Gastroesophageal sphincter (tissue), 4 donors: Measurements from ENCODE around the gene TGFBR3L. TPM values are rescaled to one million over a fixed set of nuclear protein-coding genes. Genes with fewer than 3 reads are reported as not detected.

ENCODE experiments used
- ATAC-seq: fragments of 150-250 bp; one replicate; pipeline ENCODE4 v1.9.1; 2016; ENCODE audit warnings: mild to moderate bottlenecking, moderate library complexity
- H3K27ac ChIP-seq, 4 donors: fragments of 200-600 bp; sonication (generic) in 3 of 4; 1 replicate in 3 of 4; 2 replicates in 1 of 4; pipeline ENCODE4 v1.5.1; 2016 to 2019
- H3K27me3 ChIP-seq: fragments of 200-600 bp; sonication (generic); one replicate; pipeline ENCODE4 v1.5.1; 2019
- H3K36me3 ChIP-seq, 2 donors: fragments of 200-600 bp; sonication (generic); one replicate each; pipeline ENCODE4 v1.5.1; 2019; ENCODE audit warnings: control low read depth in 1 of 2
- H3K4me1 ChIP-seq, 3 donors: fragments of 200-600 bp; sonication (generic); 1 replicate in 2 of 3; 2 replicates in 1 of 3; pipeline ENCODE4 v1.5.1; 2016 to 2019; ENCODE audit warnings: control low read depth in 2 of 3
- H3K4me3 ChIP-seq, 2 donors: fragments of 200-600 bp; sonication (generic); one replicate each; pipeline ENCODE4 v1.5.1; 2019; ENCODE audit warnings: mild to moderate bottlenecking in 1 of 2, moderate library complexity in 1 of 2
- H3K9me3 ChIP-seq, 3 donors: fragments of 200-600 bp; sonication (generic); one replicate each; pipeline ENCODE4 v1.5.1; 2017 to 2019; ENCODE audit warnings: control low read depth in 2 of 3
- EP300 ChIP-seq: sonication (generic); formaldehyde crosslinking; IDR thresholded peaks from one replicate; pipeline ENCODE4 v1.6.1; 2017; ENCODE audit warnings: antibody characterized with exemption, mild to moderate bottlenecking
- POLR2A ChIP-seq, 2 donors: fragments of 450-650 bp; IDR thresholded peaks; one replicate each; pipeline ENCODE4 v1.6.1; 2017; ENCODE audit warnings: antibody characterized with exemption in 2 of 2, mild to moderate bottlenecking in 2 of 2, moderate library complexity in 1 of 2
- POLR2AphosphoS5 ChIP-seq: sonication (generic); formaldehyde crosslinking; IDR thresholded peaks from one replicate; pipeline ENCODE4 v1.6.1; 2017; ENCODE audit warnings: antibody characterized with exemption
- WGBS, 2 donors: methylation state at CpG; one replicate each; pipeline ENCODE4 v1.1.5; 2018; ENCODE audit warnings: low coverage in 1 of 2; 5-methylcytosine and 5-hydroxymethylcytosine counted together
- total RNA-seq, 4 donors: library from RNA; depleted of rRNA; stranded (reverse); fragments of >200 nt; gene quantifications; one replicate each; pipeline ENCODE4 v1.1.0, GENCODE V29; 2016
- TF ChIP-seq, protein P1 (sequence below), 4 experiments: fragments of 200-600 bp in 2 of 4; fragments of 450-650 bp in 2 of 4; sonication (generic) in 1 of 4; IDR thresholded peaks; one replicate each; pipeline ENCODE4 v1.5.1; 2017 to 2019; ENCODE audit warnings: antibody characterized with exemption in 4 of 4, mild to moderate bottlenecking in 2 of 4, moderate library complexity in 2 of 4

TGFBR3L gene
- total RNA-seq, 4 donors from 2014 or later: 2.8 to 8.5 (median 5.4) TPM

DNA sequence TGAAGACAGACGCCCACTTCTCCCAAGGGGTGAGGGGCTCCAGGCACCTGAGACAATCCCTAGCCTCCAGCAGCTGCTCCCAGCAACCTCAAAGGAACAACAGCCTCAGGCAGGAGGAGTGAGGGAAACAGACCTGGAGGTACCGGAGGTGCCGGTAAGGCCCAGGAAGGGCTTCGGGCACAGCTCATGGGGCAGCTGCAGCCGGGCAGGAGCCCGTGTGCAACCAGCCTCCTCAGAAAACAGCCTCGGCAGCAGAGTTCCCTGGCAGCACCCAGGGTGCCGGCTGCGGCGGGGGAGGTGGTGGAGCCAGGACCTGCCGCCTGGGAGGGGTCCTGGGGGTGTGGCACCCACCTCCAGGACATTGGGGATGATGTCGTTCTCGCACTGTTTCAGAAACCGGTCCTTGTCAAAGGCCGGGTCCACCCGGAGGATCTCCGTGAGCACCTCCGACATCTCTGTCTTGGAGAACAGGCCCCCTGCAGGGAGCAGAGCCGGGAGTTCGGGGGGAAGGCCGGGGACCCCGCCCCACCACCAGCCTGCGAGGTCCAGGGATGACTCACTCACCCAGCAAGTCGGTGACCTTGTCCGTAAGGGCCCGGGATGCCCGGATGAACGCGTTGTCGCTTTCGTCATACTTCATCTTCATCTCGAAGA is 17.8 kb downstream of the TGFBR3L start:
- H3K27ac ChIP-seq: peak overlapping the region in 3 of 4 donors; percentile 94 to 97 (median 94)
- TF ChIP-seq EP300: no peak
- TF ChIP-seq, protein P1, sequence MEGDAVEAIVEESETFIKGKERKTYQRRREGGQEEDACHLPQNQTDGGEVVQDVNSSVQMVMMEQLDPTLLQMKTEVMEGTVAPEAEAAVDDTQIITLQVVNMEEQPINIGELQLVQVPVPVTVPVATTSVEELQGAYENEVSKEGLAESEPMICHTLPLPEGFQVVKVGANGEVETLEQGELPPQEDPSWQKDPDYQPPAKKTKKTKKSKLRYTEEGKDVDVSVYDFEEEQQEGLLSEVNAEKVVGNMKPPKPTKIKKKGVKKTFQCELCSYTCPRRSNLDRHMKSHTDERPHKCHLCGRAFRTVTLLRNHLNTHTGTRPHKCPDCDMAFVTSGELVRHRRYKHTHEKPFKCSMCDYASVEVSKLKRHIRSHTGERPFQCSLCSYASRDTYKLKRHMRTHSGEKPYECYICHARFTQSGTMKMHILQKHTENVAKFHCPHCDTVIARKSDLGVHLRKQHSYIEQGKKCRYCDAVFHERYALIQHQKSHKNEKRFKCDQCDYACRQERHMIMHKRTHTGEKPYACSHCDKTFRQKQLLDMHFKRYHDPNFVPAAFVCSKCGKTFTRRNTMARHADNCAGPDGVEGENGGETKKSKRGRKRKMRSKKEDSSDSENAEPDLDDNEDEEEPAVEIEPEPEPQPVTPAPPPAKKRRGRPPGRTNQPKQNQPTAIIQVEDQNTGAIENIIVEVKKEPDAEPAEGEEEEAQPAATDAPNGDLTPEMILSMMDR (IDR thresholded peaks at IDR 0.05): no peak
- H3K4me3 ChIP-seq: no peak overlapping the region
- H3K4me1 ChIP-seq: peaks cover 11 to 61% (median 38%) of the 10 kb centered on the region in 3 donors
- no peaks in the 10 kb centered on the region for H3K27me3 ChIP-seq
- WGBS, 2 donors: 83 to 90% methylated on average over 2 to 7 of the region's 32 CpGs
- H3K36me3 ChIP-seq: peaks cover 0 to 75% of the 10 kb centered on the region in 2 donors
- H3K9me3 ChIP-seq: no peaks in the 10 kb centered on the region
- ATAC-seq: no peak

DNA sequence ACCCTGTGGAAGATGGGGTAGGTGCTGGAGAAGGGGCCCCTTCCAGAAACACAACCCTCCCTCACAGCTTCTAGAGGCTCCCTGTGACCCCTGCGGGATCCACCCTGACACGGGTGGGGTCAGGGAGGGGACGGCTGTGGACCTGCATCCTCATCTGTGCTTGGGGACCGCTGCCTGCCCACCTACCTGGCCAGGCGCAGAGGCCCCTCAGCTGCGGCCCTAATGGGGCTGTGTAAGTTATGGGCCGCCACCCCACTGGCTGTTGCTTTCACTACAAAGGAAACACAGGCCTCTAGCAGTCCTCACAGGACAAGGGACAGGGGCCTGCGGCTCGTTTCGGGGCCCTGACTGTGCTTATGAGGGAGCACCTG is 18.3 kb downstream of the TGFBR3L start:
- peak overlapping the region in 3 of 4 donors; percentile 94 to 97 (median 94) for H3K27ac ChIP-seq
- no peaks in the 10 kb centered on the region for H3K9me3 ChIP-seq
- H3K36me3 ChIP-seq: peaks cover 0 to 80% of the 10 kb centered on the region in 2 donors
- no peaks in the 10 kb centered on the region for H3K27me3 ChIP-seq
- ATAC-seq: no peak
- H3K4me1 ChIP-seq: peaks cover 6 to 56% (median 32%) of the 10 kb centered on the region in 3 donors
- no CpG with 5 or more reads among the region's 10 CpGs for WGBS, 2 donors
- no peak overlapping the region for H3K4me3 ChIP-seq
- TF ChIP-seq EP300 (no peak), POLR2AphosphoS5 (no peak), POLR2A (IDR thresholded peaks at IDR 0.05) (no peak)
- TF ChIP-seq, protein P1 (IDR thresholded peaks at IDR 0.05): no peak

DNA sequence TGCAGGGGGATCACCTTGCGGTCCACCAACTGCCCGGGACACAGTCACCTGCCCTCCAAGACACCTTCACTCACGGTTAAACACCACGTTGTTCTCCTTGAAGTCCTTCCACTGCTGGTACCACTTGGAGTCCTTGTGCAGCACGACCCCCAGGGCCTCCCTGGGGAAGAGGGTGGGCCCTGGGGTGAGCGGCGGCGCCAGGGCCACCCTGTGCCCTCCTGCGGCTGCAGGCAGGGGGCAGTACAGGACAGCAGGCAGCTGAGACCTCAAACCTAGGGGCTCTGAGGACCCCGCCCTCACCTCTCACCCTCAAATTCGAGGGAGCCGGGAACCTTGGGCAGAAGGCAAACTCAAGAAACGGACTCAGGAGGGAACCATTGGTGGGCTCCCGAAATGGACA is 18.8 kb downstream of the TGFBR3L start:
- H3K27me3 ChIP-seq: no peaks in the 10 kb centered on the region
- no peaks in the 10 kb centered on the region for H3K9me3 ChIP-seq
- WGBS, 2 donors: 80 to 88% methylated on average over 3 of the region's 14 CpGs
- H3K27ac ChIP-seq: peak overlapping the region in 3 of 4 donors; percentile 94 to 97 (median 94)
- H3K36me3 ChIP-seq: peaks cover 0 to 85% of the 10 kb centered on the region in 2 donors
- peaks cover 3 to 56% (median 27%) of the 10 kb centered on the region in 3 donors for H3K4me1 ChIP-seq
- TF ChIP-seq EP300 (no peak), POLR2AphosphoS5 (no peak), POLR2A (IDR thresholded peaks at IDR 0.05) (no peak)
- TF ChIP-seq, protein P1 (IDR thresholded peaks at IDR 0.05): peak in 1 of 4 experiments; percentile 34
- H3K4me3 ChIP-seq: no peak overlapping the region
- ATAC-seq: no peak

DNA sequence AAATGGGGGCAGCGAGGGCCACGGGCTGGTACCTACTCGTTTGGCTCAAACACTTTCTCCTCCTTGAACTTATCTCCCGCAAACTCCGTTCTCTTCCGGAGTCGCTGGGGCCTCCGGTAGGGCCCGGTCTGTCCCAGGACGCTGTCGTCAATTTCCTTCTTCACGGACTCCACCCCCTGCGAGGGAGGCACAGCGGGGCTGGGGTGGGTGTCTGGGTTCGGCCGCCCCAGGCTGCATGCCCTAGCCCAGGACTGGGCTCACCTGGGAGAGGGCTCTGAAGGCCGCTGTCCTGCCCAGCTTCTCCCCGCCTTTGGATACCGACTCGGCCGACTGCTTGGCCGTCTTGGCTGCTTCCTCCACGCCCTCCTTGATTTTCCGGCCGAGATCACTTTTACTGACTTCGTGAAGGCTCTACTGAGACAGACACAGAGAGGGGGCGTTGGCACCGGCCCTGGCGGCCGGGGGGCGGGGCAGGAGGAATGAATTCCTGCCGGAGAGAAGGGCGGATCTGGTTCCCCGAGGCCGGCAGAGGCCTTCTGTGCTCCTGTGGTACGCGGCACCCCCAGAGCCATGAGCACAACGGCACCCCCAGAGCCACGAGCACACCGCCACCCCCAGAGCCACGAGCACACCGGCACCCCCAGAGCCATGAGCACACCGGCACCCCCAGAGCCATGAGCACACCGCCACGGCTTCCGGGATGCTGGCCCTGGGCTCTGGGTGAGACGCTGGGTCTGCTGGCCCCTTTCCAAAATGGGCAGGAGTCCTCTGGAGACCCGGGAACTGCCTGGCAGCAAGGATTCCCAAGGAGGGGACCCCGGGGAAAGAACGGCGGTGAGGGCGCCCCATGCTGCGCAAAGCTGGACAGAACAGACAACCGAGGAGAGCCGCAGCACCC is 19.4 kb downstream of the TGFBR3L start:
- peaks cover 0 to 92% of the 10 kb centered on the region in 2 donors for H3K36me3 ChIP-seq
- H3K27me3 ChIP-seq: no peaks in the 10 kb centered on the region
- 92 to 96% methylated on average over 5 to 7 of the region's 55 CpGs for WGBS, 2 donors
- peaks cover 3 to 57% (median 26%) of the 10 kb centered on the region in 3 donors for H3K4me1 ChIP-seq
- H3K27ac ChIP-seq: peak overlapping the region in 3 of 4 donors; percentile 94 to 97 (median 94)
- no peaks in the 10 kb centered on the region for H3K9me3 ChIP-seq
- no peak overlapping the region for H3K4me3 ChIP-seq
- TF ChIP-seq POLR2AphosphoS5: no peak
- ATAC-seq: no peak

DNA sequence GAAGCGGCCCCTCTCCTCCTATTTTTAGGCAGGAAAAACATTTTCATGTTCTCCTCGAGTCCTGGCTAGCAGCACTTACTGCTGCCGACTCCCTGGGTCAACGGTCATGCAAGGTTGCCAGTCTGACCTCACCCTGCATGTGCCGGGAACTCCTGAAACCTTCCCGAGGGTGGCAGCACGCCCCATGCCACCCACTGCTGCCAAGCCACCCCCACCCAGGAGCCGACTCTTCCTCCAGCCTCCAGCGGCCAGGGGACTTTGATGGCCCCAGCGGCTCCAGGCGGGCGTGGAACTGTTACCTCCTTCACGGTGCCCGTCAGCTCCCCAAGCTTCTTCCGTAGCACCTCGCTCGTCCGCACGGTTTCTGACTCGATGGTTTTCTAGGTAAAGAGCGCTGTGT is 20.1 kb downstream of the TGFBR3L start:
- Histone ChIP-seq H3K27me3 (no peaks in the 10 kb centered on the region), H3K9me3 (no peaks in the 10 kb centered on the region), H3K27ac (peak overlapping the region in 2 of 4 donors; percentile 94 to 97), H3K4me3 (no peak overlapping the region), H3K4me1 (peaks cover 0 to 57% (median 21%) of the 10 kb centered on the region in 3 donors), H3K36me3 (peaks cover 0 to 99% of the 10 kb centered on the region in 2 donors)
- no peak for ATAC-seq
- TF ChIP-seq EP300: no peak
- TF ChIP-seq POLR2AphosphoS5: no peak
- TF ChIP-seq, protein P1 (IDR thresholded peaks at IDR 0.05): no peak
- TF ChIP-seq POLR2A (IDR thresholded peaks at IDR 0.05): no peak
- WGBS, 2 donors: 85 to 90% methylated on average over 11 to 16 of the region's 21 CpGs
